Stimulated activated memory B cell treated with anti-CD40 and anti-IgM and Interleukin-4, amounts not matched to agents 10 μg/mL and 1 μg/mL and 100 μg/mL, for 72 hours (primary cell): ENCODE data around the gene MOB2.
A peak's percentile ranks its signal among the peaks of the same experiment; 100 is the strongest.

Experiments used
- ATAC-seq: fragments of 150-1000 bp; cut with Tn5 transposase; 2 replicates; pipeline ENCODE4 v1.10.0; 2021
- H3K27ac Mint-ChIP-seq: one replicate; pipeline ENCODE4 v1.8.0; 2022; ENCODE audit warnings: mild to moderate bottlenecking, mixed read lengths
- H3K27me3 Mint-ChIP-seq: one replicate; pipeline ENCODE4 v1.8.0; 2022; ENCODE audit warnings: mixed read lengths
- H3K36me3 Mint-ChIP-seq: one replicate; pipeline ENCODE4 v1.8.0; 2022; ENCODE audit warnings: mixed read lengths
- H3K4me1 Mint-ChIP-seq: one replicate; pipeline ENCODE4 v1.8.0; 2022; ENCODE audit warnings: mixed read lengths
- H3K4me3 Mint-ChIP-seq: one replicate; pipeline ENCODE4 v1.8.0; 2022; ENCODE audit warnings: mild to moderate bottlenecking, moderate library complexity, mixed read lengths
- H3K9me3 Mint-ChIP-seq: one replicate; pipeline ENCODE4 v1.8.0; 2022; ENCODE audit warnings: mixed read lengths

MOB2 gene

GRCh38 chr11:1455763-1456060 lies 30.9 kb downstream of the MOB2 start:
- H3K36me3 Mint-ChIP-seq: no peaks in the 10 kb centered on the region
- ATAC-seq: no peak
- no peak overlapping the region for H3K4me3 Mint-ChIP-seq
- H3K27ac Mint-ChIP-seq: no peak overlapping the region
- H3K4me1 Mint-ChIP-seq: peaks cover 12% of the 10 kb centered on the region
- H3K9me3 Mint-ChIP-seq: no peaks in the 10 kb centered on the region
- H3K27me3 Mint-ChIP-seq: no peaks in the 10 kb centered on the region

GRCh38 chr11:1455032-1455762 lies 31.4 kb downstream of the MOB2 start:
- Mint-ChIP-seq H3K4me1 (peaks cover 12% of the 10 kb centered on the region), H3K36me3 (no peaks in the 10 kb centered on the region), H3K9me3 (no peaks in the 10 kb centered on the region), H3K27ac (no peak overlapping the region), H3K4me3 (no peak overlapping the region), H3K27me3 (no peaks in the 10 kb centered on the region)
- no peak for ATAC-seq

GRCh38 chr11:1454576-1454975 lies 32.0 kb downstream of the MOB2 start:
- no peaks in the 10 kb centered on the region for H3K9me3 Mint-ChIP-seq
- no peak for ATAC-seq
- H3K4me3 Mint-ChIP-seq: no peak overlapping the region
- H3K27me3 Mint-ChIP-seq: no peaks in the 10 kb centered on the region
- no peak overlapping the region for H3K27ac Mint-ChIP-seq
- no peaks in the 10 kb centered on the region for H3K36me3 Mint-ChIP-seq
- peaks cover 12% of the 10 kb centered on the region for H3K4me1 Mint-ChIP-seq

GRCh38 chr11:1453611-1454034 lies 33.0 kb downstream of the MOB2 start:
- no peak overlapping the region for H3K27ac Mint-ChIP-seq
- no peaks in the 10 kb centered on the region for H3K9me3 Mint-ChIP-seq
- H3K4me1 Mint-ChIP-seq: peaks cover 18% of the 10 kb centered on the region
- H3K27me3 Mint-ChIP-seq: peaks cover 7% of the 10 kb centered on the region
- H3K36me3 Mint-ChIP-seq: no peaks in the 10 kb centered on the region
- H3K4me3 Mint-ChIP-seq: no peak overlapping the region
- peak; percentile 57 for ATAC-seq

GRCh38 chr11:1452744-1453143 lies 33.8 kb downstream of the MOB2 start:
- no peak for ATAC-seq
- Mint-ChIP-seq H3K9me3 (no peaks in the 10 kb centered on the region), H3K27me3 (peaks cover 9% of the 10 kb centered on the region), H3K4me1 (peaks cover 18% of the 10 kb centered on the region), H3K4me3 (no peak overlapping the region), H3K27ac (no peak overlapping the region), H3K36me3 (no peaks in the 10 kb centered on the region)

GRCh38 chr11:1451781-1452470 lies 34.7 kb downstream of the MOB2 start:
- H3K27ac Mint-ChIP-seq: no peak overlapping the region
- peaks cover 9% of the 10 kb centered on the region for H3K27me3 Mint-ChIP-seq
- H3K9me3 Mint-ChIP-seq: no peaks in the 10 kb centered on the region
- ATAC-seq: no peak
- H3K4me1 Mint-ChIP-seq: peaks cover 18% of the 10 kb centered on the region
- no peak overlapping the region for H3K4me3 Mint-ChIP-seq
- H3K36me3 Mint-ChIP-seq: no peaks in the 10 kb centered on the region

GRCh38 chr11:1450949-1451710 lies 35.4 kb downstream of the MOB2 start:
- no peak overlapping the region for H3K27ac Mint-ChIP-seq
- H3K9me3 Mint-ChIP-seq: no peaks in the 10 kb centered on the region
- no peaks in the 10 kb centered on the region for H3K36me3 Mint-ChIP-seq
- no peak for ATAC-seq
- peaks cover 9% of the 10 kb centered on the region for H3K27me3 Mint-ChIP-seq
- H3K4me1 Mint-ChIP-seq: peaks cover 18% of the 10 kb centered on the region
- H3K4me3 Mint-ChIP-seq: no peak overlapping the region

- Mint-ChIP-seq H3K9me3 (no peaks in the 10 kb centered on the region), H3K4me1 (peaks cover 18% of the 10 kb centered on the region), H3K4me3 (no peak overlapping the region), H3K27ac (no peak overlapping the region), H3K27me3 (peaks cover 9% of the 10 kb centered on the region), H3K36me3 (no peaks in the 10 kb centered on the region)
- ATAC-seq: peak; percentile 6
Measured at GRCh38 chr11:1450344-1450875, 36.2 kb downstream of the MOB2 start.

- Mint-ChIP-seq H3K4me1 (peaks cover 18% of the 10 kb centered on the region), H3K4me3 (no peak overlapping the region), H3K36me3 (no peaks in the 10 kb centered on the region), H3K9me3 (no peaks in the 10 kb centered on the region), H3K27me3 (peaks cover 9% of the 10 kb centered on the region), H3K27ac (no peak overlapping the region)
- ATAC-seq: no peak
Measured at GRCh38 chr11:1449490-1450243, 36.9 kb downstream of the MOB2 start.

- H3K27me3 Mint-ChIP-seq: peaks cover 9% of the 10 kb centered on the region
- H3K9me3 Mint-ChIP-seq: no peaks in the 10 kb centered on the region
- H3K4me3 Mint-ChIP-seq: no peak overlapping the region
- ATAC-seq: no peak
- no peaks in the 10 kb centered on the region for H3K36me3 Mint-ChIP-seq
- no peak overlapping the region for H3K27ac Mint-ChIP-seq
- peaks cover 15% of the 10 kb centered on the region for H3K4me1 Mint-ChIP-seq
Measured at GRCh38 chr11:1448882-1449281, 37.7 kb downstream of the MOB2 start.

- Mint-ChIP-seq H3K4me3 (no peak overlapping the region), H3K27me3 (peaks cover 9% of the 10 kb centered on the region), H3K4me1 (peaks cover 8% of the 10 kb centered on the region), H3K27ac (no peak overlapping the region), H3K36me3 (no peaks in the 10 kb centered on the region), H3K9me3 (no peaks in the 10 kb centered on the region)
- no peak for ATAC-seq
Measured at GRCh38 chr11:1447845-1448825, 38.4 kb downstream of the MOB2 start.

GRCh38 chr11:1446623-1447022 lies 40.0 kb downstream of the MOB2 start:
- H3K27me3 Mint-ChIP-seq: peaks cover 9% of the 10 kb centered on the region
- no peak for ATAC-seq

GRCh38 chr11:1445741-1446445 lies 40.7 kb downstream of the MOB2 start:
- ATAC-seq: no peak

More at GRCh38 chr11:1446623-1447022, 40.0 kb downstream of the MOB2 start:
- H3K27ac Mint-ChIP-seq: no peak overlapping the region
- H3K4me3 Mint-ChIP-seq: no peak overlapping the region
- peaks cover 6% of the 10 kb centered on the region for H3K4me1 Mint-ChIP-seq
- no peaks in the 10 kb centered on the region for H3K9me3 Mint-ChIP-seq
- no peaks in the 10 kb centered on the region for H3K36me3 Mint-ChIP-seq

More at GRCh38 chr11:1445741-1446445, 40.7 kb downstream of the MOB2 start:
- H3K36me3 Mint-ChIP-seq: no peaks in the 10 kb centered on the region
- no peak overlapping the region for H3K4me3 Mint-ChIP-seq
- peaks cover 9% of the 10 kb centered on the region for H3K27me3 Mint-ChIP-seq
- H3K27ac Mint-ChIP-seq: no peak overlapping the region
- H3K9me3 Mint-ChIP-seq: no peaks in the 10 kb centered on the region
- peaks cover 6% of the 10 kb centered on the region for H3K4me1 Mint-ChIP-seq
